H9 (cell line): ENCODE data around the gene C4orf51. TPM values are rescaled to one million over a fixed set of nuclear protein-coding genes. Genes with fewer than 3 reads are reported as not detected.

Source experiments
- DNase-seq: peaks from one replicate; pipeline ENCODE4 v3.0.0-alpha.2; 2017
- H2AFZ ChIP-seq: one replicate; pipeline ENCODE4 v1.6.1; 2013; ENCODE audit warnings: mild to moderate bottlenecking, low read length, control low read depth, moderate library complexity
- H2AK5ac ChIP-seq: 2 replicates; pipeline ENCODE4 v1.6.1; 2013; ENCODE audit warnings: low read length, control low read depth, mixed read lengths; ENCODE audit not compliant: insufficient read length
- H2BK120ac ChIP-seq: one replicate; pipeline ENCODE4 v1.6.1; 2013; ENCODE audit warnings: low read depth, mild to moderate bottlenecking, low read length, control low read depth, inconsistent platforms; ENCODE audit not compliant: poor library complexity, severe bottlenecking
- H2BK12ac ChIP-seq: 2 replicates; pipeline ENCODE4 v1.6.1; 2013; ENCODE audit warnings: low read length, control low read depth, mixed read lengths, low read depth; ENCODE audit not compliant: insufficient read length
- H2BK15ac ChIP-seq: 2 replicates; pipeline ENCODE4 v1.6.1; 2013; ENCODE audit warnings: low read depth, low read length, control low read depth
- H2BK20ac ChIP-seq: one replicate; pipeline ENCODE4 v1.6.1; 2013; ENCODE audit warnings: low read depth, mild to moderate bottlenecking, low read length, control low read depth, inconsistent platforms; ENCODE audit not compliant: poor library complexity, severe bottlenecking
- H2BK5ac ChIP-seq: 2 replicates; pipeline ENCODE4 v1.6.1; 2013; ENCODE audit warnings: low read length, control low read depth, mixed read lengths; ENCODE audit not compliant: insufficient read length
- H3K14ac ChIP-seq: 2 replicates; pipeline ENCODE4 v1.6.1; 2013; ENCODE audit warnings: low read length, control low read depth; ENCODE audit not compliant: insufficient read depth
- H3K18ac ChIP-seq: 2 replicates; pipeline ENCODE4 v1.6.1; 2013; ENCODE audit warnings: low read depth, mild to moderate bottlenecking, mixed read lengths, low read length, control low read depth; ENCODE audit not compliant: insufficient read length
- H3K23ac ChIP-seq: 2 replicates; pipeline ENCODE4 v1.6.1; 2013; ENCODE audit warnings: low read length, control low read depth, mixed read lengths, low read depth; ENCODE audit not compliant: insufficient read length
- H3K23me2 ChIP-seq: 2 replicates; pipeline ENCODE4 v1.6.1; 2013; ENCODE audit warnings: low read depth, mild to moderate bottlenecking, mixed read lengths, low read length, control low read depth; ENCODE audit not compliant: insufficient read length, poor library complexity, severe bottlenecking
- H3K27ac ChIP-seq: 2 replicates; pipeline ENCODE4 v1.5.1; 2013; ENCODE audit warnings: low read length, control low read depth, mixed read lengths, low read depth; ENCODE audit not compliant: insufficient read length
- H3K27me3 ChIP-seq: 2 replicates; pipeline ENCODE4 v1.6.1; 2013; ENCODE audit warnings: low read length, control low read depth, inconsistent platforms; ENCODE audit not compliant: insufficient read depth
- H3K4ac ChIP-seq: 2 replicates; pipeline ENCODE4 v1.6.1; 2013; ENCODE audit warnings: low read depth, mild to moderate bottlenecking, control low read depth, inconsistent platforms, low read length, moderate library complexity
- H3K4me1 ChIP-seq: 2 replicates; pipeline ENCODE4 v1.6.1; 2013; ENCODE audit warnings: low read length, control low read depth, inconsistent platforms; ENCODE audit not compliant: insufficient read depth
- H3K4me2 ChIP-seq: 2 replicates; pipeline ENCODE4 v1.6.1; 2013; ENCODE audit warnings: low read length, control low read depth, mixed read lengths; ENCODE audit not compliant: insufficient read length, insufficient read depth
- H3K56ac ChIP-seq: 2 replicates; pipeline ENCODE4 v1.6.1; 2013; ENCODE audit warnings: low read depth, mild to moderate bottlenecking, mixed read lengths, low read length, control low read depth; ENCODE audit not compliant: insufficient read length
- H3K79me1 ChIP-seq: 2 replicates; pipeline ENCODE4 v1.6.1; 2013; ENCODE audit warnings: low read depth, mild to moderate bottlenecking, moderate library complexity, low read length, control low read depth, inconsistent platforms; ENCODE audit not compliant: insufficient read depth, poor library complexity, severe bottlenecking
- H3K79me2 ChIP-seq: 2 replicates; pipeline ENCODE4 v1.6.1; 2013; ENCODE audit warnings: low read length, control low read depth, inconsistent platforms; ENCODE audit not compliant: insufficient read depth
- H3K9ac ChIP-seq: 2 replicates; pipeline ENCODE4 v1.6.1; 2013; ENCODE audit warnings: low read length, control low read depth, mixed read lengths; ENCODE audit not compliant: insufficient read length; ENCODE audit errors: extremely low read depth
- H3K9me3 ChIP-seq: one replicate; pipeline ENCODE4 v1.6.1; 2013; ENCODE audit warnings: low read depth, low read length, inconsistent platforms; ENCODE audit not compliant: control insufficient read depth
- H3T11ph ChIP-seq: one replicate; pipeline ENCODE4 v1.6.1; 2013; ENCODE audit warnings: mild to moderate bottlenecking, low read length, control low read depth, inconsistent platforms
- H4K20me1 ChIP-seq: one replicate; pipeline ENCODE4 v1.6.1; 2013; ENCODE audit not compliant: control insufficient read depth, insufficient read length, insufficient read depth
- H4K5ac ChIP-seq: 2 replicates; pipeline ENCODE4 v1.6.1; 2013; ENCODE audit warnings: low read depth, mild to moderate bottlenecking, mixed read lengths, low read length, control low read depth; ENCODE audit not compliant: insufficient read length
- H4K8ac ChIP-seq: replicated peaks from 2 replicates; pipeline ENCODE4 v1.6.1; 2013; ENCODE audit warnings: low read length, control low read depth, mixed read lengths, low read depth; ENCODE audit not compliant: insufficient read length
- H4K91ac ChIP-seq: 2 replicates; pipeline ENCODE4 v1.6.1; 2013; ENCODE audit warnings: low read depth, mild to moderate bottlenecking, moderate library complexity, mixed read lengths, low read length, control low read depth; ENCODE audit not compliant: insufficient read length
- H3K27ac Mint-ChIP-seq, 3 experiments: 2 replicates in 2 of 3; 3 replicates in 1 of 3; pipeline ENCODE4 v1.8.0; 2020 to 2021; ENCODE audit warnings: mixed read lengths in 3 of 3, mild to moderate bottlenecking in 1 of 3, moderate library complexity in 1 of 3
- H3K27me3 Mint-ChIP-seq: 2 replicates; pipeline ENCODE4 v1.8.0; 2021; ENCODE audit warnings: low read depth, mild to moderate bottlenecking, moderate library complexity, mixed read lengths
- H3K36me3 Mint-ChIP-seq, 3 experiments: 2 replicates in 2 of 3; 3 replicates in 1 of 3; pipeline ENCODE4 v1.8.0; 2020 to 2021; ENCODE audit warnings: low read depth in 3 of 3, mixed read lengths in 3 of 3; ENCODE audit not compliant: insufficient read depth in 1 of 3
- H3K4me1 Mint-ChIP-seq, 2 experiments: 2 replicates each; pipeline ENCODE4 v1.8.0; 2020; ENCODE audit warnings: mixed read lengths in 2 of 2
- H3K4me3 Mint-ChIP-seq, 2 experiments: 2 replicates in 1 of 2; 3 replicates in 1 of 2; pipeline ENCODE4 v1.8.0; 2020 to 2021; ENCODE audit warnings: mild to moderate bottlenecking in 2 of 2, mixed read lengths in 2 of 2, moderate library complexity in 1 of 2
- H3K9me3 Mint-ChIP-seq, 2 experiments: 2 replicates in 1 of 2; 3 replicates in 1 of 2; pipeline ENCODE4 v1.8.0; 2020; ENCODE audit warnings: mild to moderate bottlenecking in 2 of 2, mixed read lengths in 2 of 2, moderate library complexity in 1 of 2
- WGBS: extraction: QIAGEN DNeasy Blood & Tissue Kit; methylation state at CpG from one replicate; pipeline ENCODE4 v1.1.7; 2013; ENCODE audit warnings: missing lambda C conversion rate, low lambda C conversion rate, mixed read lengths; ENCODE audit not compliant: insufficient read length; ENCODE audit errors: extremely low coverage; 5-methylcytosine and 5-hydroxymethylcytosine counted together
- total RNA-seq: library from RNA; stranded (reverse); gene quantifications from 2 replicates; pipeline ENCODE4 v1.2.1, GENCODE V29; 2021
- TF ChIP-seq, protein P1 (sequence below): fragments of 200-600 bp; sonication (generic); conservative IDR thresholded peaks from 3 replicates; pipeline ENCODE4 v1.8.0; 2021; ENCODE audit warnings: antibody characterized with exemption, mild to moderate bottlenecking

C4orf51 gene
- total RNA-seq, 1 experiment from 2014 or later: 6.0 TPM

DNA sequence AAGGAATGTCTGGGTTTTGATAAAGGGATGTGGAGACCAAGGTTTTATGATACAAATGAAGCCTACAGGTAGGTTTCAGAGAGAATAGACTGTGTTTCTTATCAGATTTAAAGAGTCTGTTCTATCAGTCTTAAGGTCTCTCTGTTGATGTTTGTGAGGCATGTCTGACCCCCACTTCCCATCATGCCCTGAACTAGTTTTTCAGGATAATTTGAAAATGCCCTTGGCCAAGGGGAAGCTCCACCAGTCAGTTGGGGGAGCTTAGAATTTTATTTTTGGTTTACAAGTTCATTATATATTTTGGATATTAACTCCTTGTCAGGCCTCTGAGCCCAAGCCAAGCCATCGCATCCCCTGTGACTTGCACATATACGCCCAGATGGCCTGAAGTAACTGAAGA lies 18.6 kb downstream of the C4orf51 start:
- Histone ChIP-seq H4K91ac (no peak overlapping the region), H2BK12ac (no peak overlapping the region), H3K27ac (no peak overlapping the region), H3K9ac (no peak overlapping the region), H3K9me3 (no peaks in the 10 kb centered on the region), H4K8ac (no peak overlapping the region), H2BK15ac (no peak overlapping the region), H3K79me2 (no peaks in the 10 kb centered on the region), H3K79me1 (no peaks in the 10 kb centered on the region), H3K18ac (no peak overlapping the region), H4K20me1 (no peaks in the 10 kb centered on the region), H3K23me2 (no peaks in the 10 kb centered on the region), H4K5ac (no peak overlapping the region), H3T11ph (no peak overlapping the region), H3K23ac (no peak overlapping the region), H2BK20ac (no peak overlapping the region), H3K56ac (no peak overlapping the region), H2AK5ac (no peak overlapping the region), H3K27me3 (no peaks in the 10 kb centered on the region), H2BK120ac (peak overlapping the region; percentile 36), H3K14ac (no peak overlapping the region), H3K4ac (no peak overlapping the region), H2AFZ (no peak overlapping the region), H2BK5ac (no peak overlapping the region), H3K4me1 (no peaks in the 10 kb centered on the region; the same call in 1 of the 2 replicates), H3K4me2 (no peak overlapping the region)
- no peak for DNase-seq
- Mint-ChIP-seq H3K36me3 (peaks cover 15 to 30% (median 29%) of the 10 kb centered on the region in 3 experiments), H3K4me3 (peak overlapping the region in 1 of 2 experiments; percentile 70; a peak in 2 of 5 replicates), H3K4me1 (peaks cover 23 to 45% of the 10 kb centered on the region in 2 experiments), H3K27me3 (no peaks in the 10 kb centered on the region), H3K9me3 (peaks cover 23 to 36% of the 10 kb centered on the region in 2 experiments), H3K27ac (peak overlapping the region in 1 of 3 experiments; percentile 88; a peak in 2 of 7 replicates)
- no CpG with 5 or more reads among the region's 2 CpGs for WGBS
- TF ChIP-seq, protein P1, sequence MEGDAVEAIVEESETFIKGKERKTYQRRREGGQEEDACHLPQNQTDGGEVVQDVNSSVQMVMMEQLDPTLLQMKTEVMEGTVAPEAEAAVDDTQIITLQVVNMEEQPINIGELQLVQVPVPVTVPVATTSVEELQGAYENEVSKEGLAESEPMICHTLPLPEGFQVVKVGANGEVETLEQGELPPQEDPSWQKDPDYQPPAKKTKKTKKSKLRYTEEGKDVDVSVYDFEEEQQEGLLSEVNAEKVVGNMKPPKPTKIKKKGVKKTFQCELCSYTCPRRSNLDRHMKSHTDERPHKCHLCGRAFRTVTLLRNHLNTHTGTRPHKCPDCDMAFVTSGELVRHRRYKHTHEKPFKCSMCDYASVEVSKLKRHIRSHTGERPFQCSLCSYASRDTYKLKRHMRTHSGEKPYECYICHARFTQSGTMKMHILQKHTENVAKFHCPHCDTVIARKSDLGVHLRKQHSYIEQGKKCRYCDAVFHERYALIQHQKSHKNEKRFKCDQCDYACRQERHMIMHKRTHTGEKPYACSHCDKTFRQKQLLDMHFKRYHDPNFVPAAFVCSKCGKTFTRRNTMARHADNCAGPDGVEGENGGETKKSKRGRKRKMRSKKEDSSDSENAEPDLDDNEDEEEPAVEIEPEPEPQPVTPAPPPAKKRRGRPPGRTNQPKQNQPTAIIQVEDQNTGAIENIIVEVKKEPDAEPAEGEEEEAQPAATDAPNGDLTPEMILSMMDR: no peak
